ENCODE data around the gene GTF3A. TPM values are rescaled to one million over a fixed set of nuclear protein-coding genes. Genes with fewer than 3 reads are reported as not detected.

The GTF3A gene
- total RNA-seq, 1 experiment from 2014 or later: 88.7 TPM

DNA sequence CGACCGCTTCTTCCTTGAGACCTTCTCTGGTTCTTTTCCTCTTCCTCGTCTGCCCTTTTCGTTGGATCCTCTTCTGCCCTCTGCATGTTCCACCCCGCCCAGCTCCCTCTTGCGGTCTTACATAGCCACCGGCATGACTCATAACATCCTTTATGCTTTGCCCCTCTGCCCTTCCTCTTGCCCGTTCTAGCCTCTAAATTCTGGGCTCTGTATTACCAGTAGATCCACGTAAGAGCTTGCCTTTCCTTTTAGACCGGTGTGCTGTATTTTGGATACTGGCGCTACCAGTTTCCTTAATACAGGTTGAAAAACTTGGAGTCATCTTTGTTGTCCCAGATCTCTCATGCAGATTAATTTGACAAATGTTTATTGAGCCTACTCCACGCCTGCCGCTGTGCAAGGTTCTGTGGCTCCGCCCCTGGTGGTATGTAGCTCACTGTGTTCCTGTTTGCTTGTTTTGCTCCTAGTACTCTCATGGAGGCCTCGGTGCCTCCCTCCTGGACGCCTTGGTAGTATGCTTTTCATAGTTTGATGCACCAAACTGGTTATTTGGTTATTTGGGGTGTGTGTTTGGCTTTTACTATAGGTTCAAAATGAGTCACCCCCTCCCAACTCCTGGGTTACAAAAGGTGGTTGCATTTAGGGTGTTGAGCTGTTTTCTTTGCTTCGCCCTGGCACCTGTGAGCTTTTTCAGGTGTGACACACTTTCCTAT is 1.7 kb downstream of the GTF3A start:
- 0 out of 2 replicates have a peak overlapping the region, but pooled peaks have one; percentile 24 for H3K27ac Mint-ChIP-seq
- TF ChIP-seq CREM (CRISPR knock-in tag; IDR thresholded peaks at IDR 0.05) (no peak), CREB1 (CRISPR knock-in tag; IDR thresholded peaks at IDR 0.05) (no peak), ZNF121 (CRISPR knock-in tag; IDR thresholded peaks at IDR 0.05) (no peak), JUN (CRISPR knock-in tag; IDR thresholded peaks at IDR 0.05) (no peak), GTF2I (CRISPR knock-in tag; conservative IDR thresholded peaks at IDR 0.05) (no peak), NFYB (CRISPR knock-in tag; conservative IDR thresholded peaks at IDR 0.05; ENCODE audit: low read depth) (no peak), TP53 (CRISPR knock-in tag; IDR thresholded peaks at IDR 0.05) (no peak), TEAD1 (CRISPR knock-in tag; IDR thresholded peaks at IDR 0.05) (no peak; the same call in 1 of the 2 replicates), FOXP1 (CRISPR knock-in tag; IDR thresholded peaks at IDR 0.05; ENCODE audit: borderline replicate concordance) (no peak)
- TF ChIP-seq, protein P1, sequence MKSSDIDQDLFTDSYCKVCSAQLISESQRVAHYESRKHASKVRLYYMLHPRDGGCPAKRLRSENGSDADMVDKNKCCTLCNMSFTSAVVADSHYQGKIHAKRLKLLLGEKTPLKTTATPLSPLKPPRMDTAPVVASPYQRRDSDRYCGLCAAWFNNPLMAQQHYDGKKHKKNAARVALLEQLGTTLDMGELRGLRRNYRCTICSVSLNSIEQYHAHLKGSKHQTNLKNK (CRISPR knock-in tag; IDR thresholded peaks at IDR 0.05): no peak
- TF ChIP-seq, protein P2, sequence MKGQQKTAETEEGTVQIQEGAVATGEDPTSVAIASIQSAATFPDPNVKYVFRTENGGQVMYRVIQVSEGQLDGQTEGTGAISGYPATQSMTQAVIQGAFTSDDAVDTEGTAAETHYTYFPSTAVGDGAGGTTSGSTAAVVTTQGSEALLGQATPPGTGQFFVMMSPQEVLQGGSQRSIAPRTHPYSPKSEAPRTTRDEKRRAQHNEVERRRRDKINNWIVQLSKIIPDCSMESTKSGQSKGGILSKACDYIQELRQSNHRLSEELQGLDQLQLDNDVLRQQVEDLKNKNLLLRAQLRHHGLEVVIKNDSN (CRISPR knock-in tag; IDR thresholded peaks at IDR 0.05): no peak
- TF ChIP-seq, protein P3, sequence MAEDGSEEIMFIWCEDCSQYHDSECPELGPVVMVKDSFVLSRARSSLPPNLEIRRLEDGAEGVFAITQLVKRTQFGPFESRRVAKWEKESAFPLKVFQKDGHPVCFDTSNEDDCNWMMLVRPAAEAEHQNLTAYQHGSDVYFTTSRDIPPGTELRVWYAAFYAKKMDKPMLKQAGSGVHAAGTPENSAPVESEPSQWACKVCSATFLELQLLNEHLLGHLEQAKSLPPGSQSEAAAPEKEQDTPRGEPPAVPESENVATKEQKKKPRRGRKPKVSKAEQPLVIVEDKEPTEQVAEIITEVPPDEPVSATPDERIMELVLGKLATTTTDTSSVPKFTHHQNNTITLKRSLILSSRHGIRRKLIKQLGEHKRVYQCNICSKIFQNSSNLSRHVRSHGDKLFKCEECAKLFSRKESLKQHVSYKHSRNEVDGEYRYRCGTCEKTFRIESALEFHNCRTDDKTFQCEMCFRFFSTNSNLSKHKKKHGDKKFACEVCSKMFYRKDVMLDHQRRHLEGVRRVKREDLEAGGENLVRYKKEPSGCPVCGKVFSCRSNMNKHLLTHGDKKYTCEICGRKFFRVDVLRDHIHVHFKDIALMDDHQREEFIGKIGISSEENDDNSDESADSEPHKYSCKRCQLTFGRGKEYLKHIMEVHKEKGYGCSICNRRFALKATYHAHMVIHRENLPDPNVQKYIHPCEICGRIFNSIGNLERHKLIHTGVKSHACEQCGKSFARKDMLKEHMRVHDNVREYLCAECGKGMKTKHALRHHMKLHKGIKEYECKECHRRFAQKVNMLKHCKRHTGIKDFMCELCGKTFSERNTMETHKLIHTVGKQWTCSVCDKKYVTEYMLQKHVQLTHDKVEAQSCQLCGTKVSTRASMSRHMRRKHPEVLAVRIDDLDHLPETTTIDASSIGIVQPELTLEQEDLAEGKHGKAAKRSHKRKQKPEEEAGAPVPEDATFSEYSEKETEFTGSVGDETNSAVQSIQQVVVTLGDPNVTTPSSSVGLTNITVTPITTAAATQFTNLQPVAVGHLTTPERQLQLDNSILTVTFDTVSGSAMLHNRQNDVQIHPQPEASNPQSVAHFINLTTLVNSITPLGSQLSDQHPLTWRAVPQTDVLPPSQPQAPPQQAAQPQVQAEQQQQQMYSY (CRISPR knock-in tag; IDR thresholded peaks at IDR 0.05): no peak
- TF ChIP-seq, protein P4, sequence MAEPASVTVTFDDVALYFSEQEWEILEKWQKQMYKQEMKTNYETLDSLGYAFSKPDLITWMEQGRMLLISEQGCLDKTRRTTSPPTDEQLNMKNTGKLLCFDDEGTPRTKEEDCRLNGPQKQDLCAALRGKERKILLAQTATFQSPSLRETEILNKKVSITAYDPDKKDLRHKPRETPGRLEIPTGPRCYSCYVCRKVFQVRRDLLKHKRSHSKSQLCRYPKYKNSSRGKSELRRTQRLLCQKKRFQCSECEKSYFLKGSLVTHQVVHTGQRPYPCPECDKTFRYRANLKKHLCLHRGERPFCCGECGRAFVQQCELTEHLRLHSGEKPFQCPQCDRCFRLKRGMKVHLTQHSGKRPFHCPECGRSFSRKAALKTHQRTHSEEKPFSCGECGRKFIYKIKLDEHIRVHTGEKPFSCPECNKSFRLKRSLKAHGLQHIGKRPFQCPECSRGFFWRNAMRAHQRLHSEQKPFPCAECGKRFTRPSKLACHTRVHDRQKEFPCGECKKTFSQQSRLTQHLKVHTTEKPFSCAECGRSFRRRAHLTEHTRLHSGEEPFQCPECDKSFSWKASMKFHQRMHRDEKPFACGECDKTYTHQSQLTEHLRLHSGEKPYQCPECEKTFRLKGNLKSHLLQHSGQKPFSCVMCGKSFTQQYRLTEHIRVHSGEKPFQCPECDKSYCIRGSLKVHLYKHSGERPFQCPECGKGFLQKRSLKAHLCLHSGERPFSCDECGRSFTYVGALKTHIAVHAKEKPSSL (CRISPR knock-in tag; conservative IDR thresholded peaks at IDR 0.05): no peak
- TF ChIP-seq, protein P5, sequence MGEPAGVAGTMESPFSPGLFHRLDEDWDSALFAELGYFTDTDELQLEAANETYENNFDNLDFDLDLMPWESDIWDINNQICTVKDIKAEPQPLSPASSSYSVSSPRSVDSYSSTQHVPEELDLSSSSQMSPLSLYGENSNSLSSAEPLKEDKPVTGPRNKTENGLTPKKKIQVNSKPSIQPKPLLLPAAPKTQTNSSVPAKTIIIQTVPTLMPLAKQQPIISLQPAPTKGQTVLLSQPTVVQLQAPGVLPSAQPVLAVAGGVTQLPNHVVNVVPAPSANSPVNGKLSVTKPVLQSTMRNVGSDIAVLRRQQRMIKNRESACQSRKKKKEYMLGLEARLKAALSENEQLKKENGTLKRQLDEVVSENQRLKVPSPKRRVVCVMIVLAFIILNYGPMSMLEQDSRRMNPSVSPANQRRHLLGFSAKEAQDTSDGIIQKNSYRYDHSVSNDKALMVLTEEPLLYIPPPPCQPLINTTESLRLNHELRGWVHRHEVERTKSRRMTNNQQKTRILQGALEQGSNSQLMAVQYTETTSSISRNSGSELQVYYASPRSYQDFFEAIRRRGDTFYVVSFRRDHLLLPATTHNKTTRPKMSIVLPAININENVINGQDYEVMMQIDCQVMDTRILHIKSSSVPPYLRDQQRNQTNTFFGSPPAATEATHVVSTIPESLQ (CRISPR knock-in tag; IDR thresholded peaks at IDR 0.05): no peak
- ATAC-seq: peak; percentile 65
- peaks cover 26% of the 10 kb centered on the region for H3K36me3 Mint-ChIP-seq
- H3K4me1 Mint-ChIP-seq: peaks cover 21% of the 10 kb centered on the region
- CTCF ChIA-PET: interaction anchor here (0.5 to 4.7 kb wide), 19 partner anchors 10 to 441 kb away, joined by 3 to 57 read pairs (median 4); partner anchors contain the start of gene MTIF3
- no peaks in the 10 kb centered on the region for H3K9me3 Mint-ChIP-seq
- H3K27me3 Mint-ChIP-seq (ENCODE audit: low read depth): peaks cover 19% of the 10 kb centered on the region
- POLR2A ChIA-PET: interaction anchor here (1.5 to 1.6 kb wide), 2 partner anchors 17 to 195 kb away, joined by 3 read pairs; no protein-coding TSS in a partner anchor
- peak; percentile 29 for DNase-seq (ENCODE audit: low spot score)
- H3K4me3 Mint-ChIP-seq: peak overlapping the region; percentile 80

DNA sequence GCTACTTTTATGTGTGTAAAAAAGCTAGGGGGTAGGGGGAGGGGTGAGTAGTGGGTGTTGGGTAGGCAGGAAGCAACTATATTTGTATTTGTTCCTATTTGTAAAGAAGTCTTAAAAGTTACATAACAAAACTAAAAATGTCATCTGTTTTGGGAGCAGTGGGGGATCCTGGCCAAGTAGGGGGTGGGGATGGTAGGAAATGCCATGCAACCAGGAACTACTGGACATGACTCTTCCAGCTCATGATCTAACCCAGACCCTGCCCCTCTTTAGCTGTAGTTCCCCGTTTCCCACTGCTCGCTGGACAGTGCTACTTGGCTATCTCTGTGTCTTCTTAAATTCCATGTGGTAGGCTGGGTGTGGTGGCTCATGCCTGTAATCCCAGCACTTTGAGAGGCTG is 3.2 kb downstream of the GTF3A start:
- Mint-ChIP-seq H3K27me3 (ENCODE audit: low read depth) (peaks cover 13% of the 10 kb centered on the region), H3K27ac (no peak overlapping the region), H3K4me1 (peaks cover 21% of the 10 kb centered on the region), H3K36me3 (peaks cover 36% of the 10 kb centered on the region), H3K4me3 (no peak overlapping the region), H3K9me3 (no peaks in the 10 kb centered on the region)
- TF ChIP-seq SOX15 (CRISPR knock-in tag; IDR thresholded peaks at IDR 0.05): no peak
- TF ChIP-seq SP1 (CRISPR knock-in tag; conservative IDR thresholded peaks at IDR 0.05): no peak
- TF ChIP-seq, protein P5 (CRISPR knock-in tag; IDR thresholded peaks at IDR 0.05): no peak
- TF ChIP-seq, protein P1 (CRISPR knock-in tag; IDR thresholded peaks at IDR 0.05): no peak
- TF ChIP-seq ZNF317 (CRISPR knock-in tag; IDR thresholded peaks at IDR 0.05; ENCODE audit: borderline replicate concordance, low read depth): no peak
- TF ChIP-seq, protein P6, sequence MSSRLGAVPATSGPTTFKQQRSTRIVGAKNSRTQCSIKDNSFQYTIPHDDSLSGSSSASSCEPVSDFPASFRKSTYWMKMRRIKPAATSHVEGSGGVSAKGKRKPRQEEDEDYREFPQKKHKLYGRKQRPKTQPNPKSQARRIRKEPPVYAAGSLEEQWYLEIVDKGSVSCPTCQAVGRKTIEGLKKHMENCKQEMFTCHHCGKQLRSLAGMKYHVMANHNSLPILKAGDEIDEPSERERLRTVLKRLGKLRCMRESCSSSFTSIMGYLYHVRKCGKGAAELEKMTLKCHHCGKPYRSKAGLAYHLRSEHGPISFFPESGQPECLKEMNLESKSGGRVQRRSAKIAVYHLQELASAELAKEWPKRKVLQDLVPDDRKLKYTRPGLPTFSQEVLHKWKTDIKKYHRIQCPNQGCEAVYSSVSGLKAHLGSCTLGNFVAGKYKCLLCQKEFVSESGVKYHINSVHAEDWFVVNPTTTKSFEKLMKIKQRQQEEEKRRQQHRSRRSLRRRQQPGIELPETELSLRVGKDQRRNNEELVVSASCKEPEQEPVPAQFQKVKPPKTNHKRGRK (CRISPR knock-in tag; IDR thresholded peaks at IDR 0.05; ENCODE audit: borderline replicate concordance): no peak
- TF ChIP-seq TP53 (CRISPR knock-in tag; IDR thresholded peaks at IDR 0.05): no peak
- no peak for TF ChIP-seq ZNF138 (CRISPR knock-in tag; conservative IDR thresholded peaks at IDR 0.05)
- ChIA-PET CTCF (interaction anchor here (0.9 to 4.7 kb wide), 3 partner anchors 44 to 66 kb away, joined by 3 to 57 read pairs (median 15); no protein-coding TSS in a partner anchor), POLR2A (no interaction called here)
- no peak for DNase-seq (ENCODE audit: low spot score)
- no peak for ATAC-seq

All from WTC11 (cell line).